Posterior cingulate gyrus (tissue), 11 donors: ENCODE measurements around the gene CDH4.
A peak's percentile ranks its signal among the peaks of the same experiment; 100 is the strongest.

ENCODE experiments used
- DNase-seq, 10 donors: peaks; one replicate each; pipeline versions ENCODE4 v3.0.0 to v3.0.0-alpha.2; 2020 to 2021; ENCODE audit warnings: mixed read lengths in 3 of 10
- intact Hi-C: fragments of 100-400 bp; cut with DNase I; formaldehyde crosslinking; loops from one replicate; pipeline ENCODE4 v1.15.1; 2023

The CDH4 gene

DNA sequence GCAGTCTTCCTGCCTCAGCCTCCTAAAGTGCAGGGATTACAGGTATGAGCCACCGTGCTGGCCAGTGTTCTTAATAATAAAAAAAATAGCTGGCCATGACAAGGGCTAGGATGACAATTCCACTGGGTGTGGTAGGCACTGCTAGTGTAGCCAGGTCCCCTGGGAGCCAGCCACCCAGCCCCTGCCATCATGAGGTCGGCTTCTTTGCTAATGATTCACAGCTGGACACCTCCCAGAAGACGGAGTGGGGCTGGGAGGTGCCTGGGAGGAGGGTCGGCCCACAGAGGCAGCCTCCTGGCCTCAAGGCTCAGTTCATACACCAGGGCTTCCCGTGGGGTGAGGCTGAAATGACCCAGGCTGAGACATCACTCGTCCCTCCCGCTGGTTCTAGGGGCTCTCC is 583.2 kb downstream of the CDH4 start:
- peak in 3 of 10 donors; percentile 2 to 55 (median 40) for DNase-seq
- intact Hi-C loops: no loop called here

DNA sequence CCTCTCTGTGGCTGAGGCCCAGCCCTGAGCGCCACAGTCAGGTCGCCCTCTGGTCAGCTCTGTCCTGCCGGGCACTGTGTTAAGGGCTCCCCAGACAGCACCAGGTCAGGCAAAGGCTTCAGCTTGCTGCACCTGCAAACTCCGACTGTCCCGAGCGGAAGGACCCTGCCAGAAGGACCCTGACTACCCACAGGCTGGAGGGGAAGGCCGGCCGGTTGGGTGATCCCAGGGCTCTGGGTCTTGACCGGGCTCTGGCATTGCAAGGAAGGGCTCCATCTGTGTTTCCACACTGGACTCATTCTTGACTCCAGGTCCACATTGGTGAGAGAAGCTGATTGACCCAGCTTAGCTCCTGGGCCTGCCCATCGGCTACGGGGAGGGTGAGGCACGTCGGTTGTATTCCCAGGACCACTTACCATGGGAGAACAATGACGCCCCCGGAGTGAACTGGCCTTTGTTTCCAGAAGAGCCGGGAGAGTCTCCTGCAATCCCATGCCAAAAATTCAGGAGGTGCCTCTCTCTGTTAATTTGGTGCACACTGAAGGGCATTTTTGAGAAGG is 583.8 kb downstream of the CDH4 start:
- intact Hi-C loops: no loop called here
- peak in 4 of 10 donors; percentile 24 to 74 (median 56) for DNase-seq

GRCh38 chr20:61837200-61837599 is 585.1 kb downstream of the CDH4 start:
- peak in 4 of 10 donors; percentile 10 to 52 (median 35) for DNase-seq

DNA sequence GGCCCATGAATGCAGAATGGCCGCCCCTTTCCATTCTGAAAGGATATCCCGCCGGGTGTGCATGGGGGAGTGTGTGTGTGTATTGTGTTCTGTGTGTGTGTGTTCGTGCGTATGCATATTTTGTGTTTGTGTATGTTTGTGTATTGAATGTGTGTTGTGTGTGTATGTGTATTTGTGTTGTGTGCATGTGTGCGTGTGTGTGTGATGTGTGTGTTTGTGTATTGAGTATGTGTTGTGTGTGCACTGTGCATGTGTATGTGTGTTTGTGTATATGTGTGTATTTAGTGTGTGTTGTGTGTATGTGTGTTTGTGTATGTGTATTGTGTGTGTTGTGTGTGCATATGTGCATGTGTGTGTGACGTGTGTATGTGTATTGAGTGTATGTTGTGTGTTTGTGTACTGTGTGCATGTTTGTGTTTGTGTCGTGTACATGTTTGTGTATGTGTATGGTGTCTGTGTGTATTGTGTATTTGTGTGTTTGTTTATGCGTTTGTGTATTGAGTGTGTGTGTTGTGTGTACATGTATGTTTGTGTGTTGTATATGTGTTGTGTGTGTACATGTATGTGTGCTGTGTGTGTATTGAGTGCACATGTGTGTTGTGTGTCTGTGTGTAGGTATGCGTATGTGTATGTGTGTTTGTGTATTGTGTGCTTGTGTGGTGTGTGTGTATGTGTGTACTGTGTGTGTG is 587.3 kb downstream of the CDH4 start:
- DNase-seq: no peak
- intact Hi-C loops: no loop called here

More at GRCh38 chr20:61837200-61837599, 585.1 kb downstream of the CDH4 start:
- intact Hi-C loops: no loop called here

- intact Hi-C loops: no loop called here
- DNase-seq: peak in 4 of 10 donors; percentile 20 to 59 (median 50)
Measured at GRCh38 chr20:61839912-61840778, 588.1 kb downstream of the CDH4 start.

DNA sequence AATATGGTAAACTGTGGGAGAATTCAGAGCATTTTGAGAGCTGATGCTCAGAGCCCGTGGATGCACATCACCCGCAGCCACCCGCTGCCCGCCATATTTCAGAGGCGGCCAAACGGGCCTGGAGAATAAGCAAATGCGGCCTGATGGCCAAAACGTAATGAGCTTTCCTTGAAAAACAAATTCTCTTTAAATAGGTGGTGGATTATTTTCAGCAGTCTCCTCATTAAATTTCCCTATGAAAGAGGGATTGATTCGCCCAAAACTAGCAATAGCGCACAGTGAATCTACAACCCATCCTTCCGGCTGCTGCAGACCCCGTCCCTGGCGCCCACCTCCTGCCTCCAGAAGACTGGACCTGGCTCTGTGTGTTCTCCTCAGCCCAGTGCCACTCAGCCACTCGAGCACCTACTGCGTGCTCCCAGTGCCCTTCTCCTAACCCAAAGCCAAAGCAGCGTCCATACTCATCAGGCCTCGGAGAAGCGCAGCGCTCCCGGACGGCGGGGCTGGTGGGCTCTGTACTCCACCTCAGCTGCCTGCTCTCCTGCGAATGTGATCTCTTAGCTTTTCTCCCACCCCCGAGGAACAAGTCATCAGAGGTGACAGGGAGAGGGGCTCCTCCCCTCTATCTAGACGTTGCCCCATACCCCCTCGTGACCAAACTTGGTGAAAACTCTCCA is 588.9 kb downstream of the CDH4 start:
- DNase-seq: peak in 4 of 10 donors; percentile 27 to 79 (median 72)
- intact Hi-C loops: no loop called here

DNA sequence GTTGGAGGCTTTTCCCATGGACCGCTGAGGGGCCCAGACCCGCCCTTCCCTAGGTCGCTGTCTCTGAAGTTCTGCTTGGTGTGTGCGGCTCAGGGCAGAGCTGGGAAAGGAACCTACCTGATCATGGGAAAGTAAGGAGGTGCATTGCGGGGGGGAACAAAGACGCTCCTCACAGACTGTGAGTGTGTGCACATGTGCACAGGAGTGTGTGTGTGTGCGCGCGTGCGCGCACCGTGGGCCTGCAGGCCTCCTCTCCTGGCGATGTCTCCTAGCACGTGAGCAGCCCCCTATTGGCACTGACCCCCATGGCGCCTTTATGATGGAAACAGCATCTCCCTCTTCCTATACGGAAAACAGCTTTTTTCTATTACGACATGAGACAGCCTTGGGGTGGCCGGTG is 589.5 kb downstream of the CDH4 start:
- intact Hi-C loops: no loop called here
- DNase-seq: peak in 2 of 10 donors; percentile 11 to 57

- intact Hi-C loops: no loop called here
Measured at GRCh38 chr20:61841966-61842365, 589.9 kb downstream of the CDH4 start.

GRCh38 chr20:61844621-61845020 is 592.6 kb downstream of the CDH4 start:
- peak in 2 of 10 donors; percentile 63 to 75 for DNase-seq
- intact Hi-C loops: no loop called here

More at GRCh38 chr20:61841966-61842365, 589.9 kb downstream of the CDH4 start:
- DNase-seq: peak in 3 of 10 donors; percentile 47 to 68 (median 63)

DNA sequence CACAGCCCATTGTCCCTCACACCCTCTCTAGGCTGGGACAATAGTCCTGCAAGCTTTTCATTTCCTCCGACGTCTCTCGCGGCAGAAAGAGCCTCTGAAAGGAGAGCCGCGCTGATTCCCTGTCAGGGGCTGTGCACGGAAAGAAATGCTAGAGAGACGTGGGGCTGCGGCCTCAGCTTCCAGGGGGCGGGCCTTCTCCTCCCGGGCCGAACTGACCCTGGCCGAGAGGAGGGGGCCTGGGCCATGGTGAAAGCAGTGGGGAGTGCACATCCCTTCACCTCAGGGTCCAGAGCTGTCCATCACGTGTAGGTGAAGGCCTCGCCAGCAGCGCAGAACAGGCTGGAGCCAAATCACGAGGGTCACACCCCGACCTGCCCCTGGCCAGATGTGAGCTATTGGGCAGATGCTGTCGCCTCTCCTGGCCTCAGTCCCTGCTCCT is 593.2 kb downstream of the CDH4 start:
- peak in 3 of 10 donors; percentile 21 to 45 (median 45) for DNase-seq
- intact Hi-C loops: no loop called here

DNA sequence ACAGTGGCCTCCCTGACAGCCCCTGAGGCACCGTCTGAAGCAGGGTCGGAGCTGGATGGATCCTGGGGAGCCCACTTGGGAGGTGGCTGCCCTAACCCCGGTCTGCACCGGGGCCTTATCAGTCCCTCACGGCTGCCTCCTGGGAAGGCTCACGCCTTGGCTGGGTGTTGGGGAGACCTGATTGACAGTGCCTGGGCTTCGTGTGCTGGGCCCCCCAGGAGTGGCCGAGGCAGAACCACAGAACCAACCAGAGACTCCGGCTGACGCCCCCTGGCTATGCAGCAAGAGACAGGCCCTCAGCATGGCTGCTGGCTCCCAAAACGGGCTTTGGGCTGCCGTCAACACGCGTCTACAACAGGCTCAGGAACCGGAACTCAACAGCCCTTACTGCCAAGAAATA is 594.0 kb downstream of the CDH4 start:
- intact Hi-C loops: no loop called here
- DNase-seq: peak in 4 of 10 donors; percentile 11 to 55 (median 45)

GRCh38 chr20:61846741-61847419 is 594.8 kb downstream of the CDH4 start:
- intact Hi-C loops: no loop called here
- DNase-seq: peak in 4 of 10 donors; percentile 2 to 70 (median 46)

DNA sequence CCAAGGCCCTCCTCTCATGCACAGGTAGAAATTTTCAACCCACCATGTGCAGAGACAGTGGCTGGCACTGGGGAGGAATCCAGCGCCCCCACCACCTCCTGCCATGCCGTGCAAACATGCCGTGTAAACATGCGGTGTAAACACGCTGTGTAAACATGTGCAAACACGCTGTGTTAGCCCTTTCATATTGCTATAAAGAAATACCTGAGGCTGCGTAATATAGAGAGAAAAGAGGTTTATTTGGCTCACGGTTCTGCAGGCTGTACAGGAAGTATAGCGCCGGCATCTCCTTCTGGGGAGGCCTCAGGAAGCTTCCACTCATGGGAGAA is 595.3 kb downstream of the CDH4 start:
- intact Hi-C loops: no loop called here
- DNase-seq: peak in 1 of 10 donors; percentile 12

- DNase-seq: peak in 4 of 10 donors; percentile 9 to 59 (median 32)
Measured at GRCh38 chr20:61847986-61848385, 595.9 kb downstream of the CDH4 start.

GRCh38 chr20:61848851-61849250 is 596.8 kb downstream of the CDH4 start:
- DNase-seq: no peak
- intact Hi-C loops: no loop called here

More at GRCh38 chr20:61847986-61848385, 595.9 kb downstream of the CDH4 start:
- intact Hi-C loops: no loop called here

DNA sequence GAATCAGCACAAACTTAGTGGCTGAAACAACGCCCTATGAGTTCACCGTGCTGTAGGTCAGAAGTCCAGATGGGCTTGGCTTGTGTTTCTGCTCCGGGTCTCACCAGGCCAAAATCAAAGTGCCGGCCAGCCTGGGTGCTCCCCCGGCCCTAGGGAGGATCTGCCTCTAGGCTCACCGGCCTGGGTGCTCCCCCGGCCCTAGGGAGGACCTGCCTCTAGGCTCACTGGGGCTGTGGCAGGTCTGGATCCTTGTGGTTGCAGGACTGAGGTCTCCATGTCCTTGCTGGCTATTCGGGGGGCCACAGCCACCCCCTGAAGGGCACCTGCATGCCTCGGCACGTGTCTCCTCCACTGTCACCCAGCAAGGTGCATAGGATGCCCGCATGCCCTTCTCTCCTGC is 597.3 kb downstream of the CDH4 start:
- intact Hi-C loops: no loop called here
- peak in 4 of 10 donors; percentile 19 to 68 (median 50) for DNase-seq

DNA sequence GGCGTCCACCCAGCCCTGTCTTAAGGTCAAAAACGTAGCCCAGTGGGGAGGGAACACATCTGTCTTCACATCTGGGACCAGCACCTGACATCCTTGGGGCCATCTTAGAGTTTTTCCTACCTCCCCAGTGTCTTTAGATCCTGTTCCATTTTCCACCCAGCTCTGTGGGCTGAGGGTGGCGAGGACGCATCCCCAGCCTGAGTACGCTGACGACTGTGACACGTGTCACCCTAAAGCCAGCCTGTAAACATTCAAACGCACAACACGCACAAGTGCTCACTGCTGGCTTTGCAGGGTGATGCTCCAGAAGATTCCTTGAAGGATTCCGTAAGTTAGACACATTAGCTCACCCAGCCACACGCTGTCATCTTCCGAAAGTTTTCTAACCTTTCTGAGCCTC is 597.8 kb downstream of the CDH4 start:
- intact Hi-C loops: no loop called here
- peak in 4 of 10 donors; percentile 2 to 40 (median 20) for DNase-seq

GRCh38 chr20:61850457-61850856 is 598.4 kb downstream of the CDH4 start:
- DNase-seq: peak in 4 of 10 donors; percentile 9 to 63 (median 46)

More at GRCh38 chr20:61850457-61850856, 598.4 kb downstream of the CDH4 start:
- intact Hi-C loops: no loop called here
